GM21390 (cell line): ENCODE data around the gene FAM228B.
"Not testable (repeated sequence)": the region's sequence is repeated elsewhere in the genome, so short reads cannot be mapped to it uniquely, and the experiment has no call there.

ENCODE experiments used
- ATAC-seq: cut with Tn5 transposase; IDR thresholded peaks from one replicate; pipeline ENCODE4 v1.9.1; 2021; ENCODE audit not compliant: unreplicated experiment

Gene FAM228B

DNA sequence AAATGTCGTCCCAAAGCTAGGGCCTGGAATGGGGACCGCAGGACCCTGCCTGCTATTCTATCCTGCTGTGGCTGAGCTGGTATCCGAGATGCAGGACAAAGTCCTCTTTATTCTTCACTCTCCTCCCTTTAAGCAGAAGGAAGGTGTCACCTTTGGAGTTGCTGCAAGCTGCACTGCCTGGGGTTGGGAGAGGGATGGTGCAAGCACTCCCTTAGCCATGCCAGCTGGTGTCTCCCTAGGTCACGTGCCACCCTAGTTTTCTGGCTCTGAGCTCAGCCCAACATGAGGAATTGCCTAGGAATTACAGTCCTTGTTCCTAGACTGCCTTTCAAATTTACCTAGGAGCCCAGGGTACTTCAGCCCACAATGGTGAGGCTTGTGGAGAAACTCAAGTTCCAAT is 30.2 kb downstream of the FAM228B start:
- no peak for ATAC-seq

- no peak for ATAC-seq
Observed at GRCh38 chr2:24158131-24158530, 34.9 kb downstream of the FAM228B start.

GRCh38 chr2:24159708-24160107 is 36.4 kb downstream of the FAM228B start:
- no peak for ATAC-seq

- no peak for ATAC-seq
Observed at GRCh38 chr2:24160761-24161160, 37.5 kb downstream of the FAM228B start.

- ATAC-seq = no peak
Observed at GRCh38 chr2:24162494-24162893, 39.2 kb downstream of the FAM228B start.

- no peak for ATAC-seq
Observed at GRCh38 chr2:24163186-24163585, 39.9 kb downstream of the FAM228B start.

GRCh38 chr2:24163601-24164000 is 40.3 kb downstream of the FAM228B start:
- ATAC-seq = no peak

DNA sequence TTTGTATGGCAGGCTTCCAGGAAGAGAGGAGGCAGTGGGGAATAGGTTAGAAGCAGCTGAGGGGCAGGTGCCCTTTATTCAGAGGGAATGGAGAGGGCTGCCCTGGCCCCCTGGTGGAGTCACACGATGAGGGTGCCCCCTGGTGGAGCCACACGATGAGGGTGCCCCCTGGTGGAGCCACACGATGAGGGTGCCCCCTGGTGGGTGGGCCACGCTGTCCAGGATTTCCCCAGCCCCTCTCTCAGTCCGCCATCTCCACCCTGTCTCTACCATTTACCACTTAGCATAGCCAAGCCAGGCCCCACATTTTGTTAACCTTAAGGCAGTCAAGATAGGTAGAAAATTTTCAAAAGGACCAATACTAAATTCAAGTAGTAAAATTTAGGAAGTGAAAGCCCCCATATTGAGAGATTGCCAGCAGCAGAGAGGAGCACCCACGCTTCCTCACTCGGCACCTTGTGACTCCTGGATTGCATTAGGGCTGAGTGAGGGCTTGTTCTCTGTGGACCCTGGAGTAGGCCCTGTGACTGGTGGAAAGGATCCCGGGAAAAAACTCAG is 41.2 kb downstream of the FAM228B start:
- ATAC-seq = peak; percentile 66

GRCh38 chr2:24169023-24169422 is 45.8 kb downstream of the FAM228B start:
- no peak for ATAC-seq

- ATAC-seq = no peak
Observed at GRCh38 chr2:24174851-24175277, 51.6 kb downstream of the FAM228B start, which contains the start of gene FAM228A. Gene FAM228A (plus strand): TSS chr2:24175053. CDS start chr2:24175481, 428 bp downstream.

DNA sequence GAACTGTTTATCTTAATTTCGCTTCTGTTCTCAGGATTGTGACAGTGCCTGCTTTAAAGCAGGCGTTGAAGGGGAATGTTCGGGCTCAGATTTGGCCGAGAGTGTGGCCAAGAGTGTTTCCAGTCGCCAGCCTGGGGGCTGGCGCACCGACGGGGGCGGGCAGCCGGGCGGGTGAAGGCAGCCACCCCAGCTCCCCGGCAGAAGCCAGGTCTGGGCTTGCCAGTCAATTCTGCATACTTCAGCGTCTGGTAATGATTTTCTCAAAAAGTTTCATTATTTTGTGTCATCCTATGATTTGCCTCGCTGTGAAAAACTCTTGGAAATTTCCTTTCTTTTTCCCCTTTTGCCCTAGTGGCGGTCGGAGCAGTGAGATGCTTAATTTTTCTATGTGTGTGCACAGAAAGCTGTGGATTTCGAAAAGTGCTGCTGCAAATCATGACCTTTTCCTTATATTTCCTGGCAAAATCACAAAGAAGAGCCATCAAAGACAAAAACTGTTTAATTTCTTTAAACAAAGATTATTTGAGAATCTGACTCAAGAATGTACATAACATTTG is 52.4 kb downstream of the FAM228B start:
- no peak for ATAC-seq

DNA sequence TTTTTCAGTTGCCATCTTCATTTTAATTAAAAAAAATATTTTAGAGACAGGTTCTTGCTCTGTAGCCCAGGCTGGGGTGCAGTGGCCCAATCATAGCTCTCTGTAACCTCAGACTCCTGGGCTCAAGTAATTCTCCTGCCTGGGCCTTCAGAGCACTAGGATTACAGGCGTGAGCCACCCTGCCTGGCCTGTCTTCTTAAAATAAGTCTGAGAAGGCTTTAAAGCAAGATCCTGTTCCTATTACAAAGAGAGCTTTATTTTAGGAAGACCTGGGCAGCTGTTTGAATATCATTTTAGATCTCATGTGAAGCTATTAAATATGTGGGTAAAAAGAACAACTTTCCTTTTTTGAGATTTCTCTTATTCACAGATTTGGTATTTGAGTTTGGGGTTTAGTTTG is 53.1 kb downstream of the FAM228B start:
- ATAC-seq = no peak

DNA sequence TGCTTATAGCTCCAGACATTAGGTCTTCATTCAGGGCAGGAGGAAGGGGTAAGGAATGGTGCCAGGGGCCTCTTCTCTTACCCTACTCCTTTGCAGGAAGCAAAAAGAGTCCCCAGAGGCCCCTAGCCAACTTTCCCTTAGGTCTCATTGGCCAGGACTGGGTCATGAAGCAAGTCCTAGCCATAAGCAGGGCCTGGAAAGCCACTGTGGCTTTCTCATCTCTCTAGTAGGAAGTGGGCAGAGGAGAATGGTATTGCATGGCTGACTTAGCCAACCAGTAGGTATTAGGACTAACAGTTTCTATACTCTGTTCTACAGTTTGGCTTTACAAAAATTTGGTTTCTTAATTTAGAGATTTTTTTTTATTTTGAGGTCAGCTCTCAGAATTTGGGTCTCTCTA is 56.4 kb downstream of the FAM228B start:
- ATAC-seq = no peak

GRCh38 chr2:24181849-24182248 is 58.6 kb downstream of the FAM228B start:
- ATAC-seq = no peak

- ATAC-seq = no peak
Observed at GRCh38 chr2:24182507-24182906, 59.2 kb downstream of the FAM228B start.

DNA sequence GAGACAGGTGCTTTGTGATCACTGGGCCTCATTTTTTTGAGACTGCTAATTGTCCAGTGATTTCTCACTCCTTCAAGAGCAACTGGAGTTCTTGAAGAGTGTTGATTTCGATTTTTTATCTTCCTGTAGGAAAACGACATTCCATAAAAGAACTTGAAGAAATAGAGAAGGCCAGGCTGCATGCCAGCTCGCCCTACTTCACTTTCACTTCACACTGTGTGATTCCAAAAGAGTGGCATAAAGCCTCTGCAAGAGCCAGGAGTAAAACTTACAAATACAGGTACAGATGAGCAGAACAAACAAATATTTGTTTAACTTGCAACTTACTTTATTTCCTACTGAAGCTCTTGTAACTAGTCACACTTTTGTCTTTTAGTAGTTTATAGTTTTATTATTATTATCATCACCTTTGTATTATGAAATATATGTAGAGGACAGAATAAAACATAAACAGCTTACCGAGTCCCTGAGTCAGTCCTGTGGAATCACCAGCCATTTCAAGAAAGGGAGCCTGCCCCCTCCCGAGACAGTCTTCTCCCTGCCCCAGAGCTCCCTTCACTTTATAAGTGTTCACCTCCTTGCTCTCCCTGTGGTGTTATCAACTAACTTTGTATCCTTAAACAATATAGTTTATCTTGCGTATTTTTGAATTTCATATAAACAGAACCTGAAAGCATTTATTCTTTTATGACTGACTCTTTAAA is 60.2 kb downstream of the FAM228B start:
- no peak for ATAC-seq

- ATAC-seq = no peak
Observed at GRCh38 chr2:24189551-24189950, 66.3 kb downstream of the FAM228B start.

GRCh38 chr2:24190503-24190902 is 67.2 kb downstream of the FAM228B start:
- no peak for ATAC-seq

DNA sequence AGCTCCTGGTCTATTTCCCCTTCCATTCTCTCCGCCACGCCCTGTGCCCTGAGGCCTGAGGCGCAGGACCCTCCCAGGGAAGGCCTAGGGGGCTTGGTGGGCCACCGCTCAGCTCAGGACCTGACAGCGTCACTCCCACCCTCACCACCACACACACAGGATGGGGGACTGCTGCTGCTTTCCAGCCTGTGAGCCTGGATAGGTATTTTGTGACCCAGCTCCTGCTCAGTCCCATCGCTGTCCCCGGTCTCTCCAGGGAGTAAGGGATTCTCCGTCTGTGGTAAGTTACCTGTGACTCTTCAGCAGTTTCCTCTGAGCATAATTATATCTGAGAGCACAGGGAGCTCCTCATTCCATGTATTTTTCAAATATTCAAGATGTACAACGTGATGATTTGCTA is 67.9 kb downstream of the FAM228B start:
- no peak for ATAC-seq

- no peak for ATAC-seq
Observed at GRCh38 chr2:24191848-24192247, 68.6 kb downstream of the FAM228B start.

- not testable (repeated sequence) for ATAC-seq
Observed at GRCh38 chr2:24197213-24197612, 73.9 kb downstream of the FAM228B start.

GRCh38 chr2:24199968-24200590 is 76.8 kb downstream of the FAM228B start:
- no peak for ATAC-seq
